Osteocyte (in vitro differentiated cells): ENCODE data around the gene MLLT3. TPM values are rescaled to one million over a fixed set of nuclear protein-coding genes. Genes with fewer than 3 reads are reported as not detected.

Experiments
- DNase-seq: peaks from one replicate; pipeline ENCODE4 v3.0.0; 2021; ENCODE audit warnings: mixed read lengths; ENCODE audit not compliant: unreplicated experiment; ENCODE audit errors: extremely low spot score
- H3K27ac Mint-ChIP-seq: one replicate; pipeline ENCODE4 v1.8.0; 2021; ENCODE audit warnings: mild to moderate bottlenecking, mixed read lengths; ENCODE audit not compliant: unreplicated experiment
- H3K27me3 Mint-ChIP-seq: one replicate; pipeline ENCODE4 v1.8.0; 2021; ENCODE audit warnings: mixed read lengths; ENCODE audit not compliant: unreplicated experiment
- H3K36me3 Mint-ChIP-seq: one replicate; pipeline ENCODE4 v1.8.0; 2021; ENCODE audit warnings: mixed read lengths; ENCODE audit not compliant: unreplicated experiment
- H3K4me1 Mint-ChIP-seq: one replicate; pipeline ENCODE4 v1.8.0; 2021; ENCODE audit warnings: mixed read lengths; ENCODE audit not compliant: unreplicated experiment
- H3K4me3 Mint-ChIP-seq: one replicate; pipeline ENCODE4 v1.8.0; 2021; ENCODE audit warnings: mild to moderate bottlenecking, moderate library complexity, mixed read lengths; ENCODE audit not compliant: unreplicated experiment
- H3K9me3 Mint-ChIP-seq: one replicate; pipeline ENCODE4 v1.8.0; 2021; ENCODE audit warnings: mixed read lengths; ENCODE audit not compliant: unreplicated experiment
- total RNA-seq: library from RNA; stranded (reverse); gene quantifications from 2 replicates; pipeline ENCODE4 v1.2.1, GENCODE V29; 2021
- TF ChIP-seq, protein P1 (sequence below): fragments of 200-600 bp; sonication (generic); IDR thresholded peaks from 2 replicates; pipeline ENCODE4 v1.5.0; 2021; ENCODE audit warnings: antibody characterized with exemption, mild to moderate bottlenecking, moderate library complexity

MLLT3 gene
- total RNA-seq, 1 donor from 2014 or later = 19.5 TPM

DNA sequence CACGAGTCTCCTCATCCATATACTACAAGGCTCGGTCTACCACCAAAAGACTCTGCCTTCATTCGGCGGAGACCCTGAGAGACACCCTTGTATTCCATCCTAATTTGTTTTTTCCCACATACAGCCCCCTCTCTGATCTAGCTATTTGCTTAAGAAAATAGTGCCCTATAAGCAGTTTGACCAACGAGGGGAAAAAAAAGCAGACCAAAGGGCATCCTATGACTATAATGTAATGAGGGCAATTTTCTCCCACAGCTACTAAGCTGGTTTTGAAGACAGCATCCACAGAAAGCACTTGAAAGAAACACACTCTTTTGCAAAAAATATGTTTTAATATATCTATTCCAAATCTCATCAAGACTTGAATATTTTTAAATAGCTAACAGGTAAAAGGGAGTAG, 147.8 kb downstream of the MLLT3 start:
- Mint-ChIP-seq H3K4me3 (no peak overlapping the region), H3K27me3 (no peaks in the 10 kb centered on the region), H3K36me3 (no peaks in the 10 kb centered on the region), H3K4me1 (peaks cover 32% of the 10 kb centered on the region), H3K27ac (no peak overlapping the region), H3K9me3 (no peaks in the 10 kb centered on the region)
- DNase-seq = no peak
- TF ChIP-seq, protein P1, sequence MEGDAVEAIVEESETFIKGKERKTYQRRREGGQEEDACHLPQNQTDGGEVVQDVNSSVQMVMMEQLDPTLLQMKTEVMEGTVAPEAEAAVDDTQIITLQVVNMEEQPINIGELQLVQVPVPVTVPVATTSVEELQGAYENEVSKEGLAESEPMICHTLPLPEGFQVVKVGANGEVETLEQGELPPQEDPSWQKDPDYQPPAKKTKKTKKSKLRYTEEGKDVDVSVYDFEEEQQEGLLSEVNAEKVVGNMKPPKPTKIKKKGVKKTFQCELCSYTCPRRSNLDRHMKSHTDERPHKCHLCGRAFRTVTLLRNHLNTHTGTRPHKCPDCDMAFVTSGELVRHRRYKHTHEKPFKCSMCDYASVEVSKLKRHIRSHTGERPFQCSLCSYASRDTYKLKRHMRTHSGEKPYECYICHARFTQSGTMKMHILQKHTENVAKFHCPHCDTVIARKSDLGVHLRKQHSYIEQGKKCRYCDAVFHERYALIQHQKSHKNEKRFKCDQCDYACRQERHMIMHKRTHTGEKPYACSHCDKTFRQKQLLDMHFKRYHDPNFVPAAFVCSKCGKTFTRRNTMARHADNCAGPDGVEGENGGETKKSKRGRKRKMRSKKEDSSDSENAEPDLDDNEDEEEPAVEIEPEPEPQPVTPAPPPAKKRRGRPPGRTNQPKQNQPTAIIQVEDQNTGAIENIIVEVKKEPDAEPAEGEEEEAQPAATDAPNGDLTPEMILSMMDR = no peak

DNA sequence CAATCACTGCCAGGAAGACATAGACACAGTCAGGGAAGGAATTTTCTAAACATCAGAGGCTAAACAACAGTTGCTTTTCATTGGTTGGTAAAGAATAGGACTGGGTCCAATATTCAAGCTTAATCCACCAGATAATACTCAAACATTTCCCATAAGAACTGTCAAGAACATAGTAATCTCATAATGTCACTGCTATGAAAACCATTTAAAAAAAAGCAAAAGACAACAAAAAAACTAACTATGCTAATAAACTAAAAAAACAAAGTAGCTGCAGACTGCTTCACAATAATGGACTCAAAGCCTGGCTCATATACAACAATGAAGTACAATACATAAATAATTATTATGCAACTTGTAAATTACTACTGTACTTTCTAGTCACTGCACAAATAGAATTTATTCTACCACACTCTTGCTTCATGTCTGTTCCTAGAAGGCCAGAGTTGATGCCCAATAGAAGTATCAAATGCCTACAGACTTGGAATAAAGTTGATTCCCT, 148.7 kb downstream of the MLLT3 start:
- H3K36me3 Mint-ChIP-seq = no peaks in the 10 kb centered on the region
- H3K27ac Mint-ChIP-seq = no peak overlapping the region
- no peak for DNase-seq
- TF ChIP-seq, protein P1 = no peak
- H3K4me3 Mint-ChIP-seq = no peak overlapping the region
- H3K27me3 Mint-ChIP-seq = no peaks in the 10 kb centered on the region
- H3K4me1 Mint-ChIP-seq = peaks cover 26% of the 10 kb centered on the region
- no peaks in the 10 kb centered on the region for H3K9me3 Mint-ChIP-seq

DNA sequence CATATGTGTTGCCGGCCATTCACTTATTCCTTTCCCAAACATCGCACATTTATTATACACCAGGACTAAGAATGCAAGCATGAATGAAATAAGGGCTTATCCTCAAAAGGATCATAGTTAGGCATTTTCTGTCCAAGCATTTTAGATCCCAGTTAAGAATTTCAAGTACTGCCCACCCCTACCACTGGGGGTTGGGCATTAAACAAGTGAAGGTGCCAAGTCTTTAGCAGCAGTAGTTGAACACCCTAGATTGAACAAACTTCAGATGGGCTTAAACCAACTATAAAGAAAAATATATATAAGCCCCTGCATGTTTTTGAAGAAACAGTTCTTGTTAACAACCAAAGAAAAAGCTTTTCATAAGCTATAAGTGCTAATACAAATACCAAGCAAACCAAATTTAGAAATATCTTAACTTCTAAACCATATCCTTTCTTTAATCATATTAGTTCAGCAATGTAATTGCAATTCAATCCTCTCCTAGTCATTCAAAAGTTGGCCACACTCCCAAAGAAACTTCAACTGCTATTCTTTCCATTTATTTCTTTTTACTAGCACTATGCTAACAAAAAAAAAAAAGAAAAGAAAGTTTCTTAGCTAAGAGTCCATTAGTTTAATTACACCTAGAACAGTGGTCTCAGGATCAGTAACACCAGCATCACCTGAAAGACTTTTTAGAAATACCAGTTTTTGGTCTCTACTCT, 149.8 kb downstream of the MLLT3 start:
- Mint-ChIP-seq H3K27me3 (no peaks in the 10 kb centered on the region), H3K4me1 (peaks cover 16% of the 10 kb centered on the region), H3K9me3 (no peaks in the 10 kb centered on the region), H3K4me3 (no peak overlapping the region), H3K36me3 (no peaks in the 10 kb centered on the region), H3K27ac (no peak overlapping the region)
- no peak for DNase-seq
- TF ChIP-seq, protein P1 = no peak

DNA sequence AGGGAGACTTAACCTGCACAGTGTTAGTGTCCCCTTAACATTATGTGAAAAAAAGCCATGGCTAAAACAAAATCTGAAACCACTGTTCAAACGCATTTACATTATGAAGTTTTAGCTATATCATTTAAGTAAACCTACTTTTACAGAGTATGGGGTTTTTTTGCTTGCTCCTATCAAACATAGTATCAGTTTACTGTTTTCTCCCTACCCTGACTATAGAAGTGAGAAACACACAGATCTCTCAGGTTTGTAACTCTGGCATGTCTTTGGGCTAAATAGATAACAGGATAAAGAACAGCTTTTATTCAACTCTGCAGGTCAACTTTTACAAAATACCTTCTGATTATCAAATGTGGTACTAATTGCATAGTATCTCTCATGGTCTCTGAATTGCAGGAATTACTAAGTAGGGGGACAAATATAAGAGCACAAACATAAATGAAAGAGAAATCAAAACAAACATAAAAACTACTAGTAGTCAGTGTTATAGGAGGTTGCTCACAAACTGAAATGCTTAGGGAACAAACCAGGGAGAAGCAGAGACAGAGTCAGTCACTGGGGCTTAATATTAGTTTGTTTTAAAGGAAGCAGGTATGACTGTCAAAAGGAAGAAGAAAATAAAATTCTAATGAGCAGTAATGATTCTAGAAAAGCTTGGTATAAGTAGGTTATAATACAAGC, 155.8 kb downstream of the MLLT3 start:
- DNase-seq = no peak
- Mint-ChIP-seq H3K36me3 (no peaks in the 10 kb centered on the region), H3K27ac (no peak overlapping the region), H3K9me3 (no peaks in the 10 kb centered on the region), H3K4me1 (no peaks in the 10 kb centered on the region), H3K27me3 (no peaks in the 10 kb centered on the region), H3K4me3 (no peak overlapping the region)
- TF ChIP-seq, protein P1 = no peak

DNA sequence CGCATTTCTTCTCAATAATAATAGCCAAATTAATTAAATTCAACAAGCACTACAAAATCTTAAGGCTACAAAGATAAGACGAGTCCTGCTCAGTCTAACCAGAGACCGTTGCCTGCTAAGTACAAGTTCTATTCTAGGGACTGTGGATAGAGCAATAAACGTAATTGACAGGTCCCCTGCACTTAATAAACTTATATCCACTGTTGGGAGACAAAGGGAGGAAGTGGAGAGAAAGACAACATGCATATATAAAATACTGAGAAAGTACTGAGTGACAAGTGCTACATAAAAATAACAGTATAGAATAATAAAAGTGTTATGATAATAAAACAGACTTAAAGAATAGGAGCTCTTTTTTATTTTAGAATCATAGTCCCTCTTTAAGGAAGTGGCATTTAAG, 158.1 kb downstream of the MLLT3 start:
- Mint-ChIP-seq H3K27ac (no peak overlapping the region), H3K4me1 (no peaks in the 10 kb centered on the region), H3K4me3 (no peak overlapping the region), H3K9me3 (no peaks in the 10 kb centered on the region), H3K27me3 (no peaks in the 10 kb centered on the region), H3K36me3 (no peaks in the 10 kb centered on the region)
- DNase-seq = no peak
- TF ChIP-seq, protein P1 = no peak
